Measurements from ENCODE around the gene SLC22A12. TPM values are rescaled to one million over a fixed set of nuclear protein-coding genes. Genes with fewer than 3 reads are reported as not detected.

Gene SLC22A12
- total and polyA plus RNA-seq, 2 experiments from 2014 or later = not detected

- Histone ChIP-seq H3K36me3 (no peaks in the 10 kb centered on the region), H3K27me3 (peaks cover 78% of the 10 kb centered on the region), H3K4me3 (no peak overlapping the region), H3K27ac (no peak overlapping the region), H3K4me1 (ENCODE audit: low read depth) (peaks cover 6% of the 10 kb centered on the region), H3K9me3 (ENCODE audit: low read depth) (no peaks in the 10 kb centered on the region)
- no peak for DNase-seq (ENCODE audit: low read depth in 1 of 2, low spot score in 1 of 2)
- no peak for TF ChIP-seq CTCF (IDR thresholded peaks at IDR 0.05; ENCODE audit: low read depth, low read length)
Measured at GRCh38 chr11:64639885-64640284, 48.9 kb downstream of the SLC22A12 start.

- Histone ChIP-seq H3K4me1 (ENCODE audit: low read depth) (peaks cover 6% of the 10 kb centered on the region), H3K36me3 (no peaks in the 10 kb centered on the region), H3K27me3 (peaks cover 93% of the 10 kb centered on the region), H3K4me3 (no peak overlapping the region), H3K9me3 (ENCODE audit: low read depth) (no peaks in the 10 kb centered on the region), H3K27ac (no peak overlapping the region)
- no peak for TF ChIP-seq CTCF (IDR thresholded peaks at IDR 0.05; ENCODE audit: low read depth, low read length)
- no peak for DNase-seq (ENCODE audit: low read depth in 1 of 2, low spot score in 1 of 2)
Measured at GRCh38 chr11:64641596-64642417, 50.8 kb downstream of the SLC22A12 start.

GRCh38 chr11:64642418-64642735 is 51.4 kb downstream of the SLC22A12 start:
- peaks cover 95% of the 10 kb centered on the region for H3K27me3 ChIP-seq
- no peaks in the 10 kb centered on the region for H3K9me3 ChIP-seq (ENCODE audit: low read depth)
- H3K27ac ChIP-seq = no peak overlapping the region
- no peak for DNase-seq (ENCODE audit: low read depth in 1 of 2, low spot score in 1 of 2)
- H3K4me3 ChIP-seq = no peak overlapping the region
- H3K4me1 ChIP-seq (ENCODE audit: low read depth) = peaks cover 6% of the 10 kb centered on the region
- H3K36me3 ChIP-seq = no peaks in the 10 kb centered on the region
- no peak for TF ChIP-seq CTCF (IDR thresholded peaks at IDR 0.05; ENCODE audit: low read depth, low read length)

GRCh38 chr11:64642871-64643255 is 51.8 kb downstream of the SLC22A12 start:
- no peak overlapping the region for H3K27ac ChIP-seq
- peaks cover 90% of the 10 kb centered on the region for H3K27me3 ChIP-seq
- DNase-seq (ENCODE audit: low read depth in 1 of 2, low spot score in 1 of 2) = no peak
- no peaks in the 10 kb centered on the region for H3K9me3 ChIP-seq (ENCODE audit: low read depth)
- H3K4me3 ChIP-seq = peak overlapping the region; percentile 14
- TF ChIP-seq CTCF (IDR thresholded peaks at IDR 0.05; ENCODE audit: low read depth, low read length) = no peak
- H3K4me1 ChIP-seq (ENCODE audit: low read depth) = peaks cover 4% of the 10 kb centered on the region
- H3K36me3 ChIP-seq = no peaks in the 10 kb centered on the region

GRCh38 chr11:64643256-64643881 is 52.3 kb downstream of the SLC22A12 start:
- H3K4me3 ChIP-seq = peak overlapping the region; percentile 14

More at GRCh38 chr11:64643256-64643881, 52.3 kb downstream of the SLC22A12 start:
- no peaks in the 10 kb centered on the region for H3K36me3 ChIP-seq
- peak; percentile 28 to 40 for DNase-seq (ENCODE audit: low read depth in 1 of 2, low spot score in 1 of 2)
- H3K4me1 ChIP-seq (ENCODE audit: low read depth) = no peaks in the 10 kb centered on the region
- H3K27me3 ChIP-seq = peaks cover 85% of the 10 kb centered on the region
- H3K27ac ChIP-seq = no peak overlapping the region
- no peaks in the 10 kb centered on the region for H3K9me3 ChIP-seq (ENCODE audit: low read depth)
- no peak for TF ChIP-seq CTCF (IDR thresholded peaks at IDR 0.05; ENCODE audit: low read depth, low read length)

Data from cardiac muscle cell (in vitro differentiated cells and primary cell).